H7 (cell line): ENCODE measurements around the gene STARD3NL. TPM values are rescaled to one million over a fixed set of nuclear protein-coding genes. Genes with fewer than 3 reads are reported as not detected.

Source experiments
- DNase-seq: peaks from one replicate; pipeline ENCODE4 v3.0.0; 2012
- H3K27me3 ChIP-seq: 2 replicates; pipeline ENCODE4 v1.6.0; 2011; ENCODE audit warnings: mild to moderate bottlenecking, low read length; ENCODE audit not compliant: control insufficient read depth, insufficient read depth
- H3K36me3 ChIP-seq: replicated peaks from 2 replicates; pipeline ENCODE4 v1.5.1; 2011; ENCODE audit warnings: low read length; ENCODE audit not compliant: control insufficient read depth, insufficient read depth
- H3K4me3 ChIP-seq: 2 replicates; pipeline ENCODE4 v1.5.1; 2011; ENCODE audit warnings: low read depth, mild to moderate bottlenecking, control low read depth, low read length, moderate library complexity; ENCODE audit not compliant: insufficient read depth
- total RNA-seq: library from RNA; depleted of rRNA; stranded (reverse); fragments of >200 nt; shearing (Covaris generic); gene quantifications from 2 replicates; pipeline ENCODE4 v1.2.3, GENCODE V29; 2014

The STARD3NL gene
- total RNA-seq, 1 experiment from 2014 or later, result 66.0 TPM

- no peak for DNase-seq
- Histone ChIP-seq H3K36me3 (no peaks in the 10 kb centered on the region), H3K4me3 (no peak overlapping the region)
Observed at GRCh38 chr7:38192327-38192726, 14.3 kb downstream of the STARD3NL start.

GRCh38 chr7:38195804-38196595, 18.0 kb downstream of the STARD3NL start:
- no peaks in the 10 kb centered on the region for H3K27me3 ChIP-seq
- no peaks in the 10 kb centered on the region for H3K36me3 ChIP-seq
- H3K4me3 ChIP-seq, result no peak overlapping the region
- no peak for DNase-seq

More at GRCh38 chr7:38192327-38192726, 14.3 kb downstream of the STARD3NL start:
- no peaks in the 10 kb centered on the region for H3K27me3 ChIP-seq

GRCh38 chr7:38198366-38198765, 20.3 kb downstream of the STARD3NL start:
- no peaks in the 10 kb centered on the region for H3K36me3 ChIP-seq
- H3K27me3 ChIP-seq, result no peaks in the 10 kb centered on the region
- DNase-seq, result no peak
- no peak overlapping the region for H3K4me3 ChIP-seq

- DNase-seq, result no peak
- Histone ChIP-seq H3K36me3 (no peaks in the 10 kb centered on the region), H3K27me3 (no peaks in the 10 kb centered on the region), H3K4me3 (no peak overlapping the region)
Observed at GRCh38 chr7:38199154-38199553, 21.1 kb downstream of the STARD3NL start.

GRCh38 chr7:38199782-38200181, 21.7 kb downstream of the STARD3NL start:
- no peaks in the 10 kb centered on the region for H3K36me3 ChIP-seq
- no peak for DNase-seq
- no peaks in the 10 kb centered on the region for H3K27me3 ChIP-seq
- no peak overlapping the region for H3K4me3 ChIP-seq

GRCh38 chr7:38206071-38206470, 28.0 kb downstream of the STARD3NL start:
- no peak for DNase-seq
- H3K36me3 ChIP-seq, result no peaks in the 10 kb centered on the region
- H3K27me3 ChIP-seq, result no peaks in the 10 kb centered on the region
- no peak overlapping the region for H3K4me3 ChIP-seq

GRCh38 chr7:38207843-38208242, 29.8 kb downstream of the STARD3NL start:
- no peaks in the 10 kb centered on the region for H3K27me3 ChIP-seq
- no peak overlapping the region for H3K4me3 ChIP-seq
- DNase-seq, result no peak
- no peaks in the 10 kb centered on the region for H3K36me3 ChIP-seq

- H3K36me3 ChIP-seq, result no peaks in the 10 kb centered on the region
- no peak for DNase-seq
- no peaks in the 10 kb centered on the region for H3K27me3 ChIP-seq
- H3K4me3 ChIP-seq, result no peak overlapping the region
Observed at GRCh38 chr7:38211486-38211885, 33.4 kb downstream of the STARD3NL start.

- DNase-seq, result no peak
- peaks cover 3% of the 10 kb centered on the region for H3K36me3 ChIP-seq
- no peak overlapping the region for H3K4me3 ChIP-seq
- H3K27me3 ChIP-seq, result no peaks in the 10 kb centered on the region
Observed at GRCh38 chr7:38211940-38212339, 33.9 kb downstream of the STARD3NL start.

- no peak overlapping the region for H3K4me3 ChIP-seq
- peaks cover 10% of the 10 kb centered on the region for H3K36me3 ChIP-seq
- no peak for DNase-seq
- no peaks in the 10 kb centered on the region for H3K27me3 ChIP-seq
Observed at GRCh38 chr7:38215115-38215514, 37.1 kb downstream of the STARD3NL start.

GRCh38 chr7:38215735-38216670, 38.0 kb downstream of the STARD3NL start:
- no peak overlapping the region for H3K4me3 ChIP-seq
- H3K36me3 ChIP-seq, result peaks cover 10% of the 10 kb centered on the region
- peak; percentile 49 for DNase-seq
- H3K27me3 ChIP-seq, result no peaks in the 10 kb centered on the region

GRCh38 chr7:38217672-38218071, 39.6 kb downstream of the STARD3NL start:
- no peaks in the 10 kb centered on the region for H3K27me3 ChIP-seq
- no peak overlapping the region for H3K4me3 ChIP-seq
- peaks cover 12% of the 10 kb centered on the region for H3K36me3 ChIP-seq
- no peak for DNase-seq

- H3K36me3 ChIP-seq, result peaks cover 14% of the 10 kb centered on the region
- no peak for DNase-seq
- H3K27me3 ChIP-seq, result no peaks in the 10 kb centered on the region
- no peak overlapping the region for H3K4me3 ChIP-seq
Observed at GRCh38 chr7:38220452-38220851, 42.4 kb downstream of the STARD3NL start.

- Histone ChIP-seq H3K36me3 (peaks cover 9% of the 10 kb centered on the region), H3K4me3 (no peak overlapping the region), H3K27me3 (no peaks in the 10 kb centered on the region)
- DNase-seq, result peak; percentile 22
Observed at GRCh38 chr7:38222481-38223096, 44.5 kb downstream of the STARD3NL start.
